GM18517 (cell line): ENCODE measurements around the gene ZFP30.

Experiments
- ATAC-seq: cut with Tn5 transposase; IDR thresholded peaks from one replicate; pipeline ENCODE4 v1.9.1; 2021; ENCODE audit warnings: mild to moderate bottlenecking, moderate library complexity; ENCODE audit not compliant: unreplicated experiment

ZFP30 gene

DNA sequence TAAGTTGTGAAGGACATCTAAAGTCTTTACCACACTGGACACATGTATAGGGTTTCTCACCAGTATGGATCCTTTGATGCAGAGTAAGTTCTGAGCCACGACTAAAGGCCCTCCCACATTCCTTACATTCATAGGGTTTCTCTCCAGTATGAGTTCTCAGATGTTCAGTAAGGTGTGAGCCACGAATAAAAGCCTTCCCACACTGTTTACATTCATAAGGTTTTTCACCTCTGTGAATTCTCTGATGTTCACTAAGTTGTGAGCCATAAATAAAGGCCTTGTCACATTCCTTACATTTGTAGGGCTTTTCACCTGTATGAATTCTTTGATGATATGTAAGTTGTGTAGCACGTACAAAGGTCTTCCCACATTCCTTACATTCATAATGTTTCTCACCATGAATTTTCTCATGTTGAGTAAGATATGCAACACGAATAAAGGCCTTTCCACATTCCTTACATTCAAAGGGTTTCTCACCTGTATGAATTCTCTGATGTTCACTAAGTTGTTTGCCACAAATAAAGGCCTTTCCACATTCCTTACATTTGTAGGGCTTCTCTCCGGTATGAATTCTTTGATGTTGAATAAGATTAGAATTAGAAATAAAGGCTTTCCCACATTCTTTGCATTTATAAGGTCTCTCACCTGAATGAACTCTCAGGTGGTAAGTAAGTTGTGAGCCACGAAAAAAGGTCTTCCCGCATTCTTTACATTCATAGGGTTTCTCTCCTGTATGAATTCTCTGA, 90.5 kb downstream of the ZFP30 start:
- ATAC-seq, result no peak
